GM18508 (cell line): ENCODE results near the gene INPP4B.

Experiments
- ATAC-seq: cut with Tn5 transposase; IDR thresholded peaks from one replicate; pipeline ENCODE4 v1.9.1; 2021; ENCODE audit warnings: moderate number of reproducible peaks; ENCODE audit not compliant: insufficient read depth, unreplicated experiment

The INPP4B gene

GRCh38 chr4:142846108-142846728 is at the start of gene INPP4B:
Gene INPP4B (minus strand): TSS chr4:142846301.
- no peak for ATAC-seq

DNA sequence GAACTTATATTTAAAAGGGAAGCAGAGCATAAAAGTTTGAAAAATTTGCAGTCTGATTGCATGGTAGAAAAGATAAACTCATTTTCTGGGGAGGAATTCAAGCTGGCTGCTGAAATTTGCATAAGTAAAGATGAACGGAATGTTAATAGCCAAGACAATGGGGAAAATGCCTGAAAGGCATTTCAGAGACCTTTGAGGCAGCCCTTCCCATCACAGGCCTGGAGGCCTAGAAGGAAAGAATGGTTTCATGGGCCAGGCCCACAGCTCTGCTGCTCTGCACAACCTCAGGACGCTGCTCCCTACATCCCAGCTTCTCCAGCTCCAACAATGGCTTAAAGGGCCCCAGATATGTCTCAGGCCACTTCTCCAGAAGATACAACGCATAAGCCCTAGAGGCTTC is 46.9 kb upstream of the INPP4B start:
- no peak for ATAC-seq

DNA sequence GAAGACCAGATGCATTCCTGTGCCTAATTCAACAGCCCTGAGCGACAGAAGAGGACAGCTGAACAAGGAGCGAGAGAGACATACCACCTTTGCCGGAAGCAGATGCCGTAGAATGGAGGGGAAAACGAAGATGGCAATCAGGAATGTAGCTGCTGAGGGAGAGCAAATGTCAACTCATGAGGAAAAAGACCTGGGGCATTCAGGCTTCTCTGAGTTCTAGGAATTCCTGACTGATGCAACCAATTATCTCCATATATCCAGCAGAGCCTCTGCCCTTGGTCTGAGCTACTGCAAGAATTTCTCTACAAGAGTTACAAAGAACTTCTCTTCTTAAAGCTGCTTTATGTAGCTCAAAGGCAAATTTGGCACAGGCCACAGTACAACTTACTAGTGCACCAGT is 40.5 kb upstream of the INPP4B start:
- no peak for ATAC-seq

DNA sequence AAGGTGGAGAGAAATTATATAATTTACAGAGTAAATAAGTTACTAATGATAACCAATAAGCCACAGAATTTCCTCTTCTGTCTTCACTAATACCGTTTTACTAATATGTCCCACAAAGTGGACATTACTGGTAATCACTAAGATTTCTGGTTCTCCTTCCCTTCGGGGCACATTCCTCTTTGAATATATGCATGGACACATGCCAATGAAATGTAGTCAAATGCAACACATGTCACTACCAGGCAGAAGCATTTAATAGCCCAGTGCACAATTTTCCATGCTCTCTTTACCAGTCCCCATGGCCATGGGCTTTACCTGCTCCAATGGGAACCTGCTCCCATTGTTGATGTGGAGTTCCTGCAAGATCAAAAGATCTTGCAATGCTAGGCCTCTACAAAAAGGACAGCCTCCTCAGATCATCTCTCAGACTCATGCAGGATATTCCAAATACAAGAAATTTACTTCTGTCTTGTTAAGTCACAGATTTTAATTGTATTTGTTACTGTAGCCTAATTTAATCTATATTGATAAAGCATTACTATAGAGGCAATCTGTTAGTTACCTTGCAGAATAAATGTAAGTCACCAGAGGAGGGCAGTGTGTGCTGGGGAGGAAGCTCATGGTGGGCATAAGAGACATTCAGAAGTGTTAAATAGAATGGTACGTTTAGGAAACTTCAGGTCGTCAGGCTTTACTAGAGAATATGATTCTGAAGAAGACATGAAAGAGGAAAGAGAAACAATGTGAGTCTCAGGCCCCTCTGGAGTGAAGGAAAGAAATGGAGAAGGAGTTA is 37.1 kb upstream of the INPP4B start:
- ATAC-seq: no peak

DNA sequence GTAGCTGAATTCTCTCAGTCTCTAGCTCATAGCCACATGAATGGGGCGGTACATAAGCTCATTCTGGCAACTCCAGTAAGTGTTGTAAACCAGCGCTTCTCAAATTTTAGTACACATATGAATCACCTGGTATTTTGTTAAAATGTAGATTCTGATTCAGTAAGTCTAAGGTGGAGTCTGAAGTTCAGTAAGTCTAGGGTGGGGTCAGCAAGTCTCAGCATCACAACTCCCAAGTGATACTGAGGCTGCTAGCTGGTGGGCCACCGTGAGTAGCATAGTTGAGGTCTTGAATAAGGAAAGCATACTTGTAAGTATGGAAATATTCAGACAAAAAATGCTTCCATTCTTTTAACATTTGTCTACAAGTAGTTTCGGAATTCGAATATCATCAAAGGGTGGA is 36.1 kb upstream of the INPP4B start:
- no peak for ATAC-seq

DNA sequence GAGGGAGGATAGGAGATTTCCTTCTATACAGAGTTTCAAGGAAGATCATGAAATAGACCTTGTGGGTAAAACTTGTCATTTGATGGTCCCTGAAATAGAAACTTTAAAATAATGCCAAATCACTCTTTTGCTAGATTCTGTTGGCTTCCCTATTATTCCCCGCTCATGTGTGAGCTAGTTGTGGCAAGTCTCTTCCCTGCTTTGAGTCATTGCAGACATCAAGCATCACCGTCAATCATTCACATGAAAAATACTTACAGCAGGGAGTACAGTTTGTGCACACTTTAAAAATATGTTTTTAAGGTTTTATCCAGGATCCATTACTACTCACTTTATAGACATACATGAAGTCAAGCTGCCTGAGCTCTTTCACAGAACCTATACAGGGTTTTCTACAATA is 35.2 kb upstream of the INPP4B start:
- no peak for ATAC-seq

GRCh38 chr4:142875117-142875516 is 29.0 kb upstream of the INPP4B start:
- no peak for ATAC-seq

GRCh38 chr4:142874684-142875083 is 28.6 kb upstream of the INPP4B start:
- no peak for ATAC-seq

GRCh38 chr4:142866685-142867084 is 20.6 kb upstream of the INPP4B start:
- no peak for ATAC-seq

- no peak for ATAC-seq
These were observed 15.2 kb upstream of the INPP4B start for GRCh38 chr4:142861351-142861750.

GRCh38 chr4:142858965-142859364 is 12.9 kb upstream of the INPP4B start:
- no peak for ATAC-seq

DNA sequence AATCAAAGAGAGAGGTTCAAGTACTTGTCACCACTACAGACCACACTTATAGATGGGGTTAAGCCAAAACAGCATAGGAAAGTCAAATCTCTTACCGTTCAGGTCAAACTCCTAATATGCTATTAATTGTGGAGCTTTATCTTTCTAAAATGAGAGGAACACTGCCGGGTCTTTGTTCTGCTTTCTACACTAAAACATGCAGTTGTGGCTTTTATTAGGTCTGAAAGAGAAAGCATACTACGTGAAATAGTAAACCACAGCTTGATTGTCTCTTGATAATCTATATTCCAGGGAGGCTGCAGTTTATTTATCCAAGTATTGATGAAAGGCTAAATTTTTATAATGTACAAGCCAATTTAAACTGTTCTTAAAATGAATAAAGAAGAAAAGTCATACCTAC is 12.3 kb upstream of the INPP4B start:
- no peak for ATAC-seq

DNA sequence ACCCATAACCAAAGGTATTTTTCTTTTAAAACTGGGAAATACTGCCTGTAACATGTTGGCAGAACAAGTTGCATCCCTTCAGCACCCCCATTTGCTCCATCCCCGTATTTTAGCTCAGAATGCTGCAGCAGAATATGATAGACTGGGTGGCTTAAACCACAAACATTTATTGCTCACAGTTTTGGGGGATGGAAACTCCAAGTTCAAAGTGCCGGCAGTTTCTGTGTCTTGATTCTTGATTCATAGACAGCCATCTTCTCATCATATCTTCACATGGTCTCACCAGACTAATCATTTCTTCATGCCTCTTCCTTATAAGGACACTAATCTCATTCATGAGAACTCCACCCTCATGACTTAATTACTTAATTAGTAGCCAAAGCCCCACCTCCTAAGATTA is 10.5 kb upstream of the INPP4B start:
- ATAC-seq: no peak

- ATAC-seq: no peak
These were observed 4.4 kb upstream of the INPP4B start for GRCh38 chr4:142850478-142850877.

DNA sequence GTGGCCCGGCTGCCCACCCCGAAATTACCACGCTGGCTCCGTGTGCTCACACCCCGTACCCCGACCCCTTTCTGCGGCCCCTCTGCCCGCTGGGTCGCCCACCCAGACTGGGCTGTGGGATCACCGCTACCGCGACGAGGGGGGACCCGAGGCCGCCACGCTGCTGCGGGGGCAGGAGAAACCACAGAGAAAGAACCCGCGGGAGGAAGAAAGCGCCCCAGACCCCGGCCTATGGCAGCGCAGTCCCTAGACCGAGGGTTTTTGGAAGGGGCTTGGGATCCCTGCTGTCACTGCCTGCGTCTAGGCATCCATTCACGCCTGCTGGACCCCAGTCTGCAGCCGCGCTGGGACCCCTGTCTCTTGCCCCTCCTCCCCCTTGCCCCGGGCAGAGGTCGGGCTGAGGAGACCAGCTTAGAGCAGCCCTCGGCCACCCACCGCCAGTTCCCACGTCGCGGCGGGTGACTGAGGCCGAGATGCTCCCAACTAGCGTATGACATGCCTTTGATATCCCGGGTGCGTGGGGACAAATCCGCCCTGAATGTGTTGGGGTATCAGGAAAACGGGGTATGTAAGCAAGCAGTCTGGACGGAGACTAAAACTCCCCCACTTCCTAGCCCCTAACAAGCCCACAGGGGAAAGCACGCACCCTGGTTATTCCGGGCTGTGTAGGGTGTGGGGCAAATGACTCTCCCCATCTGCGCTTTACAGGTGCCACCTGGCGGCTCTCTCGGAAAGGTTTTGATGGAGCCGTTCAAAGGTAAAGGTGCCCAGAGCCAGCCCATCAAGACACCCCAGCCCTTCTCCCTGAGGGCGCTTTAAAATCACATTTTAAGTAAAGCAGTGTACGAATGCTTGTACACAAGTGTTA is 862 bp upstream of the INPP4B start:
- ATAC-seq: peak; percentile 42

DNA sequence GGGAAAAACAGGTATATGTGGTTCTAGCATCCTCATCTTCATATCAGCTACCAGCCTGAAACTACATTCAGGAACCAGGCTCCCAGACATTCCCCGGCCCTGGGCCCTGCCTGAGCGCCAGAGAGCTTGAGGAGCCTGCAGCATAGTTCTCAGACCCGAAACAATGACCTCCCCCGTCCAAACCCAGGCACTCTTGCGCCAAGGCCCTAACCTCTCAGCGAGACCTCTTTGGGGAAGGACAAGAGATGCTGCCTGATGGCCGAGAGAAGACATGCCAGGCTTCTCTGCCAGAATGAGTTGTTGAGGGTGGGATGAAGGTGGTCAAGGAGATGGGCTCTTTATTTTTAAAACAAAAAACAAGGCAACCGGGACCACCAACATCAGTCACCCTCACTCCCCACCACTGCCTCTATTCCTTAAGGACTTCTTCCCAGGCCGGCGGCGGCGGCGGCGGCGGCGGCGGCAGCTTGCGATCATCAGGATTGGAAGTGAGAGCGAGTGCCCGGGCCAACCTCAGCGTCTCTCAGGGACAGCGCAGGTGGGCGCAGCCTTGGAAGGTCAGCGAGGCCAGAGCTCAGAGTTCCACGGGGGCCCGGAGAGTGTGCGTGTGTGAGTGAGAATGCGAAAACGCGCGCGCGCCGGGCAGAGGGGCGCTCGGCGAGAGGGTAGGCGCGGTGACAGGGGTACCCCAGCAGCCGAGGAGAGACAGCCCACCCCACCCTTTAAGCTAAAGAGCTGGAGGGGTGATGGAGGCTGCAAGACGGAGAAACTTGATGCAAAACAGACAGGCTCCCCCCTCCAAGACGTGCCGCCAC is 601 bp downstream of the INPP4B start:
- no peak for ATAC-seq

DNA sequence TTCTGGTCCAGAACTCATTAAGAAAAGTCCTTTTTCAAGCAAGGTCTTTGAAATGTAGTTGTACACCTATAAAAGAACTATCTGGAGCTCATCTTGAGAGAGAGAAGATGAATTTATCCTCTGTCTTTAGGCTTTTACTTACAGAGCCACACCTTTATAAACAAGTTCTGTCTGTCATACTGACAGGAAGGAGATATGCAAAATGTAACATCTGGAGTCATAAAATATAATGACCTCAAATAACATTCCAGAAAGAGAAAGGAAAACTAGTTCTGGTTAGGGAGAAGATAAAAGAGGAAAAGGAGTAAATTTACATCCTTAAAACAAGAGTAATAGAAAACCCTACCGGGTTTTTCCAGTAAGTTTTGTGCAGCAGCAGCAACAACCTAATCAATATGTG is 1.3 kb downstream of the INPP4B start:
- no peak for ATAC-seq

GRCh38 chr4:142840516-142841123 is 5.5 kb downstream of the INPP4B start:
- ATAC-seq: no peak

DNA sequence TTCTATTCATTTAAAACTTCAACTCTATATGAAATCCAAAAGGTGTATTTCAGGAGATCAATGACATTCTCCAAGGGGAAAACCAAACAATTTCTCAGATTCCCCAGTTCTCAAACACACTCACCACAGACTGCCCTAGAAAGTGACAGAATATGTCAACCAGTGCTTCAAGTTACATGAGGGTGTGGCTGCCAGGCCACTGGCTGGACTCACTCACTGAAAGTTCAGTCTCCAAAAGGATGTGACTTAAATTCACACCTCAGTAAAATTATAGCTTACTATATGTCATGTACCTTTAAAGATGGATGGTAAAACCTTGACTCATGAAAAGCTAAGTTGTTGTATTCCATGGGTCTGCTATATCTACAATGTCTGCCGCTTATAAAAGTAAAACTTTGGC is 7.3 kb downstream of the INPP4B start:
- no peak for ATAC-seq

GRCh38 chr4:142832022-142832421 is 14.1 kb downstream of the INPP4B start:
- no peak for ATAC-seq
